Uterus (tissue), 4 donors: ENCODE data around the gene IGF2BP2. TPM values are rescaled to one million over a fixed set of nuclear protein-coding genes. Genes with fewer than 3 reads are reported as not detected.

ENCODE experiments used
- DNase-seq, 2 donors: peaks; one replicate each; pipeline ENCODE4 v3.0.0-alpha.2; 2019 to 2020
- H3K27ac ChIP-seq, 2 donors: fragments of 200-600 bp; sonication (generic); 1 replicate in 1 of 2; 2 replicates in 1 of 2; pipeline ENCODE4 v1.5.1; 2016 to 2018
- H3K27me3 ChIP-seq, 2 donors: fragments of 200-600 bp; sonication (generic); one replicate each; pipeline ENCODE4 v1.5.1; 2018 to 2019; ENCODE audit warnings: control low read depth in 1 of 2
- H3K36me3 ChIP-seq, 2 donors: fragments of 200-600 bp; sonication (generic); one replicate each; pipeline ENCODE4 v1.5.1; 2019; ENCODE audit warnings: control low read depth in 1 of 2
- H3K4me1 ChIP-seq, 2 donors: fragments of 200-600 bp; sonication (generic); one replicate each; pipeline ENCODE4 v1.5.1; 2018 to 2019; ENCODE audit warnings: control low read depth in 1 of 2
- H3K4me3 ChIP-seq, 2 donors: fragments of 200-600 bp; sonication (generic); 1 replicate in 1 of 2; 2 replicates in 1 of 2; pipeline ENCODE4 v1.5.1; 2018 to 2019; ENCODE audit warnings: mild to moderate bottlenecking in 1 of 2
- H3K9me3 ChIP-seq, 2 donors: fragments of 200-600 bp; sonication (generic); one replicate each; pipeline ENCODE4 v1.5.1; 2019; ENCODE audit warnings: control low read depth in 1 of 2
- POLR2A ChIP-seq, 2 donors: fragments of 450-650 bp; IDR thresholded peaks; one replicate each; pipeline ENCODE4 v1.6.1; 2016; ENCODE audit warnings: antibody characterized with exemption in 2 of 2, mild to moderate bottlenecking in 1 of 2, moderate library complexity in 1 of 2
- intact Hi-C: fragments of 100-400 bp; cut with DNase I; formaldehyde crosslinking; loops from one replicate; pipeline ENCODE4 v1.15.1; 2023; ENCODE audit warnings: low total_unique reads
- total RNA-seq, 4 donors: library from RNA; depleted of rRNA in 3 of 4; stranded (reverse); fragments of >200 nt in 3 of 4; gene quantifications; one replicate each; pipeline versions ENCODE4 v1.1.0 to v1.2.4, GENCODE V29; 2014 to 2023
- TF ChIP-seq, protein P1 (sequence below), 4 experiments: fragments of 200-600 bp in 2 of 4; fragments of 450-650 bp in 2 of 4; sonication (generic) in 2 of 4; IDR thresholded peaks; one replicate each; pipeline ENCODE4 v1.5.1; 2016 to 2019; ENCODE audit warnings: antibody characterized with exemption in 4 of 4, mild to moderate bottlenecking in 2 of 4, moderate library complexity in 1 of 4
- donor health status: DM: yes; HTN: yes; CAD: no.

IGF2BP2 gene
- total RNA-seq, 4 donors from 2014 or later: 2.9 to 65.6 (median 13.1) TPM

DNA sequence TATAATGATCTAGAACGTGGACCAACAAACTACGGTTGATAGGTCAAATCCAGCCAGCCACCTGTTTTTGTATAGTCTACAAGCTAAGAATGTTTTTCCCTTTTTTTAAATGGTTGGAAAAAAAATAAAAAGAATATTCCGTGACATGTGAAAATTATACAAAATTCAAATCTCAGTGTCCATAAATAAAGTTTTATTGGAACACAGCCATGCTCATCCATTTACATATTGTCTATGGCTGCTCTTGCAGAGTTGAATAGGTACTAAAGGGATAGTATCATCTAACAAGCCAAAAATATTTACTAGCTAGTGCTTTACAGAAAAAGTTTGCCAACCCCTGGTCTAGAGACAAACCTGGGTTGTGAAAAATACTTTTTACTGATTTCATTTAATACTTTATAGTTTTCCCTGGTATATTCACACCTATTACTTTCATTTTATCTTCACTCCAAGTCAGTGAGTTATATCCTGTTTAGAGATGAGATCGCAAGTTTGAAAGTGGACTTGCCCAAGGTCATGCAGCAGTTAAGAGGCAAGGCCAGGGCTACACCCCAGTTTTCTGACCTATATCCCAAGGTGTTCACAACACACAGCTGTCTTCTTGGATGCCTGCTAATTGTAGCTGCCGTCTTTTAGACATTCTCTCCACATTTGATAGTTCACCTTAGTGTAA, 58.4 kb downstream of the IGF2BP2 start:
- Histone ChIP-seq H3K9me3 (no peaks in the 10 kb centered on the region), H3K36me3 (no peaks in the 10 kb centered on the region), H3K4me1 (peaks cover 0 to 3% of the 10 kb centered on the region in 2 donors), H3K4me3 (no peak overlapping the region), H3K27ac (no peak overlapping the region), H3K27me3 (no peaks in the 10 kb centered on the region)
- DNase-seq: no peak
- intact Hi-C loops: no loop called here
- TF ChIP-seq, protein P1, sequence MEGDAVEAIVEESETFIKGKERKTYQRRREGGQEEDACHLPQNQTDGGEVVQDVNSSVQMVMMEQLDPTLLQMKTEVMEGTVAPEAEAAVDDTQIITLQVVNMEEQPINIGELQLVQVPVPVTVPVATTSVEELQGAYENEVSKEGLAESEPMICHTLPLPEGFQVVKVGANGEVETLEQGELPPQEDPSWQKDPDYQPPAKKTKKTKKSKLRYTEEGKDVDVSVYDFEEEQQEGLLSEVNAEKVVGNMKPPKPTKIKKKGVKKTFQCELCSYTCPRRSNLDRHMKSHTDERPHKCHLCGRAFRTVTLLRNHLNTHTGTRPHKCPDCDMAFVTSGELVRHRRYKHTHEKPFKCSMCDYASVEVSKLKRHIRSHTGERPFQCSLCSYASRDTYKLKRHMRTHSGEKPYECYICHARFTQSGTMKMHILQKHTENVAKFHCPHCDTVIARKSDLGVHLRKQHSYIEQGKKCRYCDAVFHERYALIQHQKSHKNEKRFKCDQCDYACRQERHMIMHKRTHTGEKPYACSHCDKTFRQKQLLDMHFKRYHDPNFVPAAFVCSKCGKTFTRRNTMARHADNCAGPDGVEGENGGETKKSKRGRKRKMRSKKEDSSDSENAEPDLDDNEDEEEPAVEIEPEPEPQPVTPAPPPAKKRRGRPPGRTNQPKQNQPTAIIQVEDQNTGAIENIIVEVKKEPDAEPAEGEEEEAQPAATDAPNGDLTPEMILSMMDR (IDR thresholded peaks at IDR 0.05): no peak
- TF ChIP-seq POLR2A (IDR thresholded peaks at IDR 0.05): no peak

DNA sequence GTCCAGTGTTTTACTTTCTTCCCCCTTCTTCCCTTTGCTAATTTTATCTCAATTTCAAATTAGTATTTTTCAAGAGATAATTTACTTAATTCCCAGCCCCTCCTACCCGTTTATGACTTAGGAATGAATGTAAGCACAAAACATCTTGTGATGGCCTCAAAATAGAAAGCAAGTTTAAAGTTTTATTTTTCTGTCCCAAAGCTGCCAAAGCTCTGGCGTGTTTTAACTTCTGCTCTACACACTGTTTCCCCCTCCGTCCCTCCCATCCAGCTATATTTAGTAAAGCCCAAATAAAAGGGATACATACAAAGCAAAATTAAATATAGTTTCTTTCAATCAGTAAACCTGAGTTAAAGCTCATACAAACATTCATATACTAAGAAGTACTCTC, 59.9 kb downstream of the IGF2BP2 start:
- no peaks in the 10 kb centered on the region for H3K36me3 ChIP-seq
- TF ChIP-seq POLR2A (IDR thresholded peaks at IDR 0.05): no peak
- DNase-seq: no peak
- peaks cover 0 to 3% of the 10 kb centered on the region in 2 donors for H3K4me1 ChIP-seq
- no peaks in the 10 kb centered on the region for H3K27me3 ChIP-seq
- intact Hi-C loops: no loop called here
- no peak overlapping the region for H3K4me3 ChIP-seq
- H3K27ac ChIP-seq: peak overlapping the region; percentile 75 to 84
- H3K9me3 ChIP-seq: no peaks in the 10 kb centered on the region

DNA sequence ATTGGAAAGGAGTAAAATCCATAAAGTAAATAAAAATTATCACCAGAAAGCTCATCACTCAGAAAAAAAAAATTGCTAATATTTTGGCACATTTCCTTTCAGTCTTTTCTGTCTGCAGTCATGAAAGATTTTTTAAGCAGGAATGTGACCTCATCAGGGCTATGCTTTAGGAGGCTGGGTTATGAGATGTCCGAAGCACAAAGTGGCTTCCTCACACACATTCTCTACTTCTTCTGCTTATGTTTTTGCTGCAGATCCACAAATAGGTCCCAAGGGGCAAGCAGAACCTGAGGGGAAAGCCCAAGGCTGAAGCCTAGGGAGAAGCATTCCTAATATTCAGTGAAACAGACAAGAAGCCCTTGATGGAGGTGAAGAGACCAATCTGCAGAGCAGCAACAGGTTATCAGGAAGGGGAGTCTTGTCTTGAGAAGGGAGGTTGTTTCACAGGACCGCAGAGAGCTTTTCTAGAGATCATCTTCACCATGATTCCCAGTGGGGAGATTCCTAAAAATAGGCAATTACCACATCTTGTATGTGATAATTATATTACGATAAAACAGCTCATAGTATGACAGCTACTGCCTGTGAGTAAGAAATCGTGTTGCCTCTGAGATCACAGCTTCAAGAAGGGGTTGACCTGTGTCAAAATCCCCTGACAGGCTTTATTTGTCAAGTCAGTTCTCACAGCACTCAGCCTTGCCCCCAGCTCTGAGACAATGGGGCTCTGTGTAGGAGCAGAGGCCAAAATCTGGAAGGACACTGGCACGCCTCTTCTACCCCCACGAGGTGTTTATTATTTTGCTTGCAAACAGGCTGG, 60.5 kb downstream of the IGF2BP2 start:
- Histone ChIP-seq H3K36me3 (no peaks in the 10 kb centered on the region), H3K27ac (peak overlapping the region; percentile 75 to 84), H3K4me3 (no peak overlapping the region), H3K4me1 (peaks cover 0 to 3% of the 10 kb centered on the region in 2 donors), H3K9me3 (no peaks in the 10 kb centered on the region), H3K27me3 (no peaks in the 10 kb centered on the region)
- no peak for TF ChIP-seq POLR2A (IDR thresholded peaks at IDR 0.05)
- TF ChIP-seq, protein P1 (IDR thresholded peaks at IDR 0.05): no peak
- no peak for DNase-seq
- intact Hi-C loops: no loop called here

DNA sequence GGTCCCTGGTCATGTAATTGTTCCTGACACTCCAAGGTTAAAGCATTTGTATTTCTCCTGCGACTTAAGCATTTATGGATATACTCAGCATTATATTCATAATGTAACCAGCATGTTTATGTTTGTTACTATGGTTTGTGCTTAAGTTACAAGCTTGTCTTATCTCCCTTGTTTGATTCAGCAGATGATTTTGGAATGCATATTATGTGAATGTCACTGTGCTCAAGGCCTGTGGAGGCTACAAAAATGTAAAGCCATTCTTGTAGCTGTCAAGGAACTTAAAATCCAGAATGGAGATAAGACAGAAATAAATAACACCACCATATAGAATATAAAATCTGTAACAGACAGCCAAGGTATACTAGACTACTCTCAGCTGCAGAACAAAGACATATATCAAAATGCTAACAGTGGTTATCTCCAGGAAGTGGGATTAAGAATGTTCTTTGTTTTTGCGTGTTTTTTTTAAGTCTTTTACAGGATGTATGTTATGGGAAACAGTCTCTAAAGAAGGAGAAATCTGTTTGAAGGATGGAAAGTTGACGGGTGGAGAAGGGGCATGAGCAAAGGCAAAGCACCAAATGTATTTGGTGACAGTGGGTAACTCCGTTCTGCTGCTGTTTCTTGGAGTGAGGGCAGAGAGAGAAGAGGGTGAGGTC, 61.4 kb downstream of the IGF2BP2 start:
- peaks cover 0 to 3% of the 10 kb centered on the region in 2 donors for H3K4me1 ChIP-seq
- no peak for DNase-seq
- intact Hi-C loops: no loop called here
- peak overlapping the region; percentile 75 to 84 for H3K27ac ChIP-seq
- no peak for TF ChIP-seq POLR2A (IDR thresholded peaks at IDR 0.05)
- TF ChIP-seq, protein P1 (IDR thresholded peaks at IDR 0.05): no peak
- no peak overlapping the region for H3K4me3 ChIP-seq
- H3K36me3 ChIP-seq: no peaks in the 10 kb centered on the region
- H3K9me3 ChIP-seq: no peaks in the 10 kb centered on the region
- no peaks in the 10 kb centered on the region for H3K27me3 ChIP-seq

DNA sequence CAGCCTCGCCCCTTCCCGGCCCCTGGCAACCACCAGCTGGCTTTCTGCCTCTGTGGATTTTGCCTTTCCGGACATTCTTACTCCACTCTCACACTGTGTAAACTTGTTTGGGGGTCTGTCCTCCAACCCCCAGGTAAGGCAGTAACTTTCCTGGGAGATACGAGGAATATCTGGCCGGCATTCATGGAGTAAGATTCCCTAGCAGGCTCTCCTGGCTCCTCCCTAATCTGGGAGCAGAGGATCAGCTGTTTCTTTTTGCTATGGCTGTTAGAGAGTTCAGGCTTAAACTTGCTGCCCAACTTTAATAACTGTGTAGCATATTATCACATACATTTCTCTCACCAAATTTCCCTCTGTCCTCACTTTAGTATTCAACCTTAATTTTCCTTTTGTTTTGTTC, 64.3 kb downstream of the IGF2BP2 start:
- intact Hi-C loops: no loop called here
- TF ChIP-seq, protein P1 (IDR thresholded peaks at IDR 0.05): no peak
- TF ChIP-seq POLR2A (IDR thresholded peaks at IDR 0.05): no peak
- H3K36me3 ChIP-seq: no peaks in the 10 kb centered on the region
- H3K27ac ChIP-seq: peak overlapping the region in 1 of 2 donors; percentile 34
- no peaks in the 10 kb centered on the region for H3K9me3 ChIP-seq
- H3K27me3 ChIP-seq: no peaks in the 10 kb centered on the region
- H3K4me1 ChIP-seq: peaks cover 0 to 3% of the 10 kb centered on the region in 2 donors
- DNase-seq: no peak
- peak overlapping the region in 1 of 2 donors; percentile 15 for H3K4me3 ChIP-seq
